Lung (tissue), 12 donors: ENCODE measurements around the gene RHOXF1. TPM values are rescaled to one million over a fixed set of nuclear protein-coding genes. Genes with fewer than 3 reads are reported as not detected.
"Not testable (repeated sequence)": the region's sequence is repeated elsewhere in the genome, so short reads cannot be mapped to it uniquely, and the experiment has no call there.

Experiments
- ATAC-seq: fragments of 200-7000 bp; cut with Tn5 transposase; one replicate; pipeline ENCODE4 v1.9.1; 2020; ENCODE audit warnings: moderate number of reproducible peaks; ENCODE audit not compliant: insufficient read depth, low FRiP score
- DNase-seq, 3 donors: peaks; one replicate each; pipeline ENCODE4 v3.0.0-alpha.2; 2013 to 2017
- H3K27ac ChIP-seq, 2 donors: one replicate each; pipeline ENCODE4 v1.5.1; 2013; ENCODE audit warnings: mild to moderate bottlenecking in 2 of 2, moderate library complexity in 2 of 2, control low read depth in 1 of 2, inconsistent platforms in 1 of 2, low read depth in 1 of 2, low read length in 1 of 2
- H3K27me3 ChIP-seq, 3 donors: one replicate each; pipeline ENCODE4 v1.5.1; 2013; ENCODE audit warnings: low read length in 2 of 3; ENCODE audit not compliant: control insufficient read depth in 3 of 3, insufficient read depth in 3 of 3
- H3K36me3 ChIP-seq, 4 donors: one replicate each; pipeline ENCODE4 v1.5.1; 2013; ENCODE audit warnings: low read length in 4 of 4, mild to moderate bottlenecking in 1 of 4, moderate library complexity in 1 of 4; ENCODE audit not compliant: control insufficient read depth in 4 of 4, insufficient read depth in 4 of 4
- H3K4me1 ChIP-seq, 5 donors: one replicate each; pipeline ENCODE4 v1.5.1; 2013; ENCODE audit warnings: low read length in 5 of 5, mild to moderate bottlenecking in 2 of 5, moderate library complexity in 1 of 5; ENCODE audit not compliant: control insufficient read depth in 5 of 5, insufficient read depth in 5 of 5
- H3K4me3 ChIP-seq: one replicate; pipeline ENCODE4 v1.5.1; 2013; ENCODE audit warnings: mild to moderate bottlenecking, control low read depth, moderate library complexity
- H3K9ac ChIP-seq, 2 donors: one replicate each; pipeline ENCODE4 v1.5.1; 2013; ENCODE audit warnings: low read length in 2 of 2, control low read depth in 1 of 2; ENCODE audit not compliant: insufficient read depth in 1 of 2
- H3K9me3 ChIP-seq, 4 donors: one replicate each; pipeline ENCODE4 v1.5.1; 2013; ENCODE audit warnings: low read length in 3 of 4, mild to moderate bottlenecking in 1 of 4, moderate library complexity in 1 of 4; ENCODE audit not compliant: control insufficient read depth in 4 of 4, insufficient read depth in 3 of 4
- WGBS, 2 donors: extraction: QIAGEN DNeasy Blood & Tissue Kit; methylation state at CpG; one replicate each; pipeline ENCODE4 v1.1.7; 2013; 5-methylcytosine and 5-hydroxymethylcytosine counted together
- polyA plus RNA-seq, 2 donors: library from polyadenylated mRNA; stranded (reverse); fragments of 200-250 nt; gene quantifications; one replicate each; pipeline ENCODE4 v1.2.1, GENCODE V29; 2013
- total RNA-seq, 2 donors: library from RNA; depleted of rRNA in 1 of 2; stranded (reverse); fragments of >200 nt in 1 of 2; gene quantifications; one replicate each; pipeline ENCODE4 v1.2.1, GENCODE V29; 2014 to 2021
- TF ChIP-seq, protein P1 (sequence below): IDR thresholded peaks from 2 replicates; pipeline ENCODE4 v1.5.1; 2012; ENCODE audit warnings: mild to moderate bottlenecking; ENCODE audit errors: control extremely low read depth, extremely low read depth
- donor health status: control.
- donor health status: control.
- donor health status: Bipolar disorder and iron deficiency.
- donor health status: healthy.
- donor health status: DM: yes; HTN: yes; CAD: no.

Gene RHOXF1
- total and polyA plus RNA-seq, 4 donors: 0.37 TPM; not detected in 3

DNA sequence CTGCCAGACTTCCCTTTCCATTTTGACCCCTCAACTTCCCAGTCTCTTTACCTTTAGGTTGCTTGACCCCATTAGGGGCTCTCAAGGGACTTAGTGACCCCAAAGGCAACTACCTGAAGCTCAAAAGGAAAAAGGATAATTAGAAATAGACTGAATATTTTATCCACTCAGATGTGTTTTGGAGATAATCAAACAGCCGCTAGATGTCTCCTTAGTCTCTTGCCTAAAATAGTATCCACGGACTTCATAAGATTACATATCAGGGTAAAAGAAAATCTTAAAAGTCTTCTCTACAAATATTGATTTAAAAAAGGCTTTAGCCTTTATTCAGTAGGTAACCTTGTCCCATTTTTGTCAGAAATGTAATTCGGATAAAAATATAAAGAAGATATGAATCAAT, 21.7 kb upstream of the RHOXF1 start:
- TF ChIP-seq, protein P1, sequence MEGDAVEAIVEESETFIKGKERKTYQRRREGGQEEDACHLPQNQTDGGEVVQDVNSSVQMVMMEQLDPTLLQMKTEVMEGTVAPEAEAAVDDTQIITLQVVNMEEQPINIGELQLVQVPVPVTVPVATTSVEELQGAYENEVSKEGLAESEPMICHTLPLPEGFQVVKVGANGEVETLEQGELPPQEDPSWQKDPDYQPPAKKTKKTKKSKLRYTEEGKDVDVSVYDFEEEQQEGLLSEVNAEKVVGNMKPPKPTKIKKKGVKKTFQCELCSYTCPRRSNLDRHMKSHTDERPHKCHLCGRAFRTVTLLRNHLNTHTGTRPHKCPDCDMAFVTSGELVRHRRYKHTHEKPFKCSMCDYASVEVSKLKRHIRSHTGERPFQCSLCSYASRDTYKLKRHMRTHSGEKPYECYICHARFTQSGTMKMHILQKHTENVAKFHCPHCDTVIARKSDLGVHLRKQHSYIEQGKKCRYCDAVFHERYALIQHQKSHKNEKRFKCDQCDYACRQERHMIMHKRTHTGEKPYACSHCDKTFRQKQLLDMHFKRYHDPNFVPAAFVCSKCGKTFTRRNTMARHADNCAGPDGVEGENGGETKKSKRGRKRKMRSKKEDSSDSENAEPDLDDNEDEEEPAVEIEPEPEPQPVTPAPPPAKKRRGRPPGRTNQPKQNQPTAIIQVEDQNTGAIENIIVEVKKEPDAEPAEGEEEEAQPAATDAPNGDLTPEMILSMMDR: no peak
- DNase-seq: no peak
- no peak overlapping the region for H3K4me3 ChIP-seq
- H3K4me1 ChIP-seq: no peaks in the 10 kb centered on the region
- H3K9ac ChIP-seq: no peak overlapping the region
- no peak for ATAC-seq
- H3K36me3 ChIP-seq: no peaks in the 10 kb centered on the region
- 55 to 90% methylated on average over 3 of the region's 3 CpGs for WGBS, 2 donors
- no peaks in the 10 kb centered on the region for H3K9me3 ChIP-seq
- H3K27me3 ChIP-seq: no peaks in the 10 kb centered on the region
- H3K27ac ChIP-seq: no peak overlapping the region

- ATAC-seq (no peak), DNase-seq (no peak)
- no peak overlapping the region for H3K4me3 ChIP-seq
- no peak overlapping the region for H3K9ac ChIP-seq
- H3K4me1 ChIP-seq: no peaks in the 10 kb centered on the region
- H3K9me3 ChIP-seq: no peaks in the 10 kb centered on the region
- H3K27me3 ChIP-seq: no peaks in the 10 kb centered on the region
- no peaks in the 10 kb centered on the region for H3K36me3 ChIP-seq
- H3K27ac ChIP-seq: no peak overlapping the region
- WGBS, 2 donors: 49 to 54% methylated on average over 3 of the region's 3 CpGs
- TF ChIP-seq, protein P1: no peak
Measured at GRCh38 chrX:120136840-120137239, 21.1 kb upstream of the RHOXF1 start.

GRCh38 chrX:120136128-120136527, 20.4 kb upstream of the RHOXF1 start:
- no peak for ATAC-seq
- Histone ChIP-seq H3K4me1 (no peaks in the 10 kb centered on the region), H3K27me3 (no peaks in the 10 kb centered on the region), H3K9ac (no peak overlapping the region), H3K27ac (no peak overlapping the region), H3K9me3 (no peaks in the 10 kb centered on the region), H3K36me3 (no peaks in the 10 kb centered on the region), H3K4me3 (no peak overlapping the region)
- DNase-seq: no peak
- TF ChIP-seq, protein P1: no peak
- 73 to 79% methylated on average over 6 of the region's 6 CpGs for WGBS, 2 donors

GRCh38 chrX:120128306-120128846, 12.7 kb upstream of the RHOXF1 start:
- not testable (repeated sequence) for H3K36me3 ChIP-seq, H3K27me3 ChIP-seq, H3K9me3 ChIP-seq, H3K9ac ChIP-seq, H3K27ac ChIP-seq, H3K4me3 ChIP-seq, DNase-seq, ATAC-seq, H3K4me1 ChIP-seq
- WGBS, 2 donors: 82 to 94% methylated on average over 5 of the region's 5 CpGs
